ENCODE results near the gene EIF3F.

EIF3F gene

DNA sequence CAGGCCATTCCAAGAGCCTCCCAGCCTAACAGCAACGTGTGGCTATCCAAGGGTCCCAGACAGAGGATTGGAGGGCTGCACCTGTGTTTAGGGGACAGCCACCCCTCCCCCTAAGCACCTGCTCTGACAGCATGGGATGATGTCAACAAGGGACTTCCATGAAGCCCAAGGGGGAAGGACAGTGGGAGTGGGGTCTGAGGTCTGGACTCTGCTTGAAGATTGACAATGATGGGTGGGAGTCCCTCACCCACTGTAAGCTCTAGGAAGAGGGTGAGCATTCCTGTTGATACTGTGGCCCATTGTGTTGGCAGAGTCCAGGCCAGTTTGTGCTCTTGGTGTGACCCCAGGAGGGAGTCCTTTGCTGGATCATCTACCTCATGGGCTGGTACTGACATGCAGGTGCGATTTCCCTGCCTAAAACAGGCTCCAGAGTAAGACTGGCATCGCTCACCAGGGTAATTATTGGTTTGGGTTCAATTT is 47.0 kb downstream of the EIF3F start:
- in situ Hi-C loops (cut with HindIII; ENCODE audit: low pct_ligation_motif_present, low pct_unique_long_range_greater_than_20kb, low sequenced_read_pairs), result no loop called here

DNA sequence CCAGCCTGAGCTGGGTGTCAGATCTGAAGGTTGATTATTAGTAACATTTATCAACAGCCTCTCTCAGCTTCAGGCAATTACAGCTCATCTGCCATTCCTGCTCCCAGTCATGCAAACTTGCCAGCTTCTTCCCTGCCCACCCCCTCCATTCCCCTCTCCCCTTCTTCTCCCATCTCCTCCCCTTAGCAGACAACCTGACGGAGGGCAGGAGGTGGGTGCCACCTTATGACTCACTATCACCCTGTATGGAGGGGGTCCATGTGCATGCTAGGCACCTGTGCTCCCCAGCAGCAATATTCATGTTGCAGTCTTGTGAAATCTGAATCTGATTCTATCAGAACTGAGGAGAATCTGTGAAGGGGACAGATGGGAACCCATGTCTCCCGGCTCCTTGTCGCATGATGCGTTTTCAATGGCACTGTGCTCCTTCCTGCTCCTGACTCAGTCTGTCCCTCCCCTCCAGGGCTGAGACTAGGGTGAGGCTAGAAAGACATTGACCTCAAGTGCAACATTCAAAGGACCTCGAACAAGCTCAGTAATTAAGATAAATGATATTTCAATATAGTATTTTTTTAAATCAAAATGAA is 47.6 kb downstream of the EIF3F start:
- in situ Hi-C loops (cut with HindIII; ENCODE audit: low pct_ligation_motif_present, low pct_unique_long_range_greater_than_20kb, low sequenced_read_pairs), result no loop called here
- DNase-seq, result no peak

More for the DNA sequence above, 47.0 kb downstream of the EIF3F start:
- DNase-seq, result no peak

DNA sequence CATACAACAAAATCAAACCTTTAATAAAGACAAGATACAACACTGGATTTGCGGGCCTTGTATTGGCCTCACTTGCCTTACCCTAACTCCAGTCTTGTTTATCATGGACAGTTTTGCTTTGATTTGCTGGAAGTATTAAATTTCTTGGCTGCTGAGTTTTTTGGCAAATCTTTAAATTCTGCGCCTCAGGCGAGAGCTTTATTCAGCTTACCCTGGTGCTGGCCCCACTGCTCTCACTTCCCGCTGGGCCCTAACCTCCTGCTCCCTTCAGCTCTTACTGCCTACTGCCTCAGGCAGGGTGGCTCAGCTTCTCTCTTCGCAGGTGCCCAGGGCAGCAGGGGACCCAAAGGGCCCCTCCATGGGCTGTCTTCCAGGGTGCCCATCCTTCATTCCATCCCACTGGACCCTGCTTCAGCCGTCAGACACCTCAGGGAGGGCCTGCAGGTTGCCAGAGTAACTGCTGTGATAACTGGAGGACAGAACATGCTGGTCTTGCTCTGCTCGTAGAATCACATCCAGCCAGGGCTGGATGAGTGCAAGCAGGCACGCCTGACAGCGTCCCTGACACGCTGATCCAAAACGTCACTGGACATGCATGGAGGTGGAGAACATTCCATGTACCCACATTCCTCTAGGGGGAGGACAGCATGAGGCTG is 48.2 kb downstream of the EIF3F start:
- in situ Hi-C loops (cut with HindIII; ENCODE audit: low pct_ligation_motif_present, low pct_unique_long_range_greater_than_20kb, low sequenced_read_pairs), result no loop called here
- no peak for DNase-seq

DNA sequence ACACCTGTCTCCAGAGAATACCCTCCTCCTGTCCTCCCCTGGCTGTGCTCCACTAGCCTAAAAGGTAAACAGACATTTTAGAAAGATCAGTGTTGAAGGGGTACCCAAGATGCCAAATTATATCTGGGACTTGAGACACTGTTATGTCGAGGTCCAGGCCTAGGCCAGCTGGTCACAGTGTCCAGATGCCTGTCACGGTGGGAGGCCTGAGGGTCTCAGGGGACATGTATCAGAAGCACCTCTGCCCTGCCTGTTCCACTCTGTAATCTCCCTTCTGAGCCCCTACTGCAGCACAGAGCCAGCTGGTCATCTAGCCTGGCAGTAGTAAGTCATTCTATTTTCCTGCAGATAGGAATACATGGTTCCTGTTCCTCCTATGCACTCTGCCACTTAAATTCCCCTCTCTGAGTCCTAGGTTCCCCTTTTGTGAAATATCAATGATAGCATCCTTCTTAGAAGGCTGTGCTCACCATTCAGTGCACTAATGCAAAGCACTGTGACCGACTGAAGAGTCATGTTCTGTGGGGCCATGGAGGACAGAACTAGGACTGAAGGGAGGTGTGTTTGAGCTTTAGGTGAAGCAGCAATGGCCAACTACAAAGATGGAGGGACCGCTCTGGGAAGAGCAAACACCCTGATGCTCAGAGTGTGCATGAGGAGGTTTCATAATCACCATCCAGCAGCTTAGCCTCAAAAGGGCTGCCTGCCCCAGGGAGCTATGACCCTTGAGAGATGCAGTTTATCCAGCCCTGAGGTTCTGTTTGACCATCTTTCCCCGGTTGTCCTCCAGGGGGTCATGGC is 49.1 kb downstream of the EIF3F start:
- in situ Hi-C loops (cut with HindIII; ENCODE audit: low pct_ligation_motif_present, low pct_unique_long_range_greater_than_20kb, low sequenced_read_pairs), result no loop called here
- DNase-seq, result no peak

DNA sequence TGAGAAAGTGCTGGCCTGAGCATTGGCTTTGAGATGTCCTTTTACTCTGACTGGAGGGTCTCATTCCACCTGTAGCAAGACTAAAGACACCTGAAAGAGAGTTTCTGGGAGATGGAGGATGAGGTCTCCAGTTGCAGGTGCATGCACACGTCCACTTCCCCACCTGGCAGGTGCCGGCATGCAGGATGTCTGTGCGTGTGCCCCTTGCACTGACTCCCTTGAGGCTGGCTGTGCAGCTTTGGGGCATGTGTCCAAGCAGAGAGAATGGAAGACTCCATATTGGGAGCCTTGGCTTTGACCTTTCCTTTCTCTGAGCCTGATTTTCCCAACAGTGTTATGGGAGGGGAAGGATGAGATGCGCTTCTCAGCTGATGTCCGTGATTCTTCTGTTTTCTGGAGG is 49.8 kb downstream of the EIF3F start:
- in situ Hi-C loops (cut with HindIII; ENCODE audit: low pct_ligation_motif_present, low pct_unique_long_range_greater_than_20kb, low sequenced_read_pairs), result no loop called here
- DNase-seq, result no peak

DNA sequence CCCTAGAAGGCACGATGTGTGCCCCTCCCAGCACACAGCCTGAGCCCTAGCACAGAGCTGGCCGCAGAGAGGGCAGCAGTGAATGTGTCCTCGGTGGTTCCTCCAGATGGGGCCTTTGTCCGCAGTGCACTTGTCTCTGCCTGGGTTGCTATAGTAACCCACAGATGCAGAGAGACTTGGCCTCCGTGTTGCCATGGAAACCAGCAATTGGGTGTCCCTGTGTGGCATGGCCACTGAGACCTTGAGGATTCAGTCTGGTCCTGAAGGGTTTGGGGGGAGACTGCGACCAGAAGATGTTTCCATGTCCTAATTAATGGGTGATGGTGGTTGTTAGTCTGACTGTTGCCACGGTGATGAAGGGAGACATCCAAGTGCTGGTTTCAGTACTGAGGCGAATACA is 51.3 kb downstream of the EIF3F start:
- DNase-seq, result no peak
- in situ Hi-C loops (cut with HindIII; ENCODE audit: low pct_ligation_motif_present, low pct_unique_long_range_greater_than_20kb, low sequenced_read_pairs), result no loop called here

DNA sequence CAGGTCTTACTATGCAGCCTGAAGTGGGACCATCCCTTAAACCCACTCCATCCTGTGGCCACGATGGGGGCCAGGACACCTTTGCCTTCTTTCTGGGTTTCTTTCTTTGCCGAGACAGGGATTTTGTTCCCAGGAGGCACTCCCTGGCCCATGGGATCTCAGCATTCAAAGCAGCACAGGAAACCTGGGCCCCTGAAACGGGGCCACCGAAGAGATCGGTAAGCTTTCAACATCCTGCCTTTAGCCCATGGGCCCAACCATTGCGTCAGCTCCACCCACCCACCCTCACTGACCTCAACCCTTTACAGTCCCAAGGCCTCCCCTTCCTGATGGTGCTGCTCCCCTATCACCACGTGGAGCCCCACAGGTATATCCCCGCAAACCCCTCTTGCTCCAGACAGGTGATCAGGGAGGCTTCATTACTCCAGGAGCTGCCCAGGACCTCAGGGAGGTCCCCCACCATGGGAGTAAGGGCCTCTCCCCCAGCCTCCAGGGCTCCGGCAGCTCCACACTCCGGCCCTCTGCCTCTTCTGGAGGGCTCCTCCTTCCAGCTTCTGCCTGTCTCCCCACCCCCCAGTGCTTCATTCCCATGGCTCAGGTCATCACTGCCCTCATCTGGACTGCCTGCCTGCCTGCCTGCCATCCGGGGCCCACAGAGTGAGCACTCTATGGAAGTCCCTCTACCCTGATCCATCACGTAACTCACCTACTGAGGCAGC is 51.8 kb downstream of the EIF3F start:
- no peak for DNase-seq
- in situ Hi-C loops (cut with HindIII; ENCODE audit: low pct_ligation_motif_present, low pct_unique_long_range_greater_than_20kb, low sequenced_read_pairs), result no loop called here

DNA sequence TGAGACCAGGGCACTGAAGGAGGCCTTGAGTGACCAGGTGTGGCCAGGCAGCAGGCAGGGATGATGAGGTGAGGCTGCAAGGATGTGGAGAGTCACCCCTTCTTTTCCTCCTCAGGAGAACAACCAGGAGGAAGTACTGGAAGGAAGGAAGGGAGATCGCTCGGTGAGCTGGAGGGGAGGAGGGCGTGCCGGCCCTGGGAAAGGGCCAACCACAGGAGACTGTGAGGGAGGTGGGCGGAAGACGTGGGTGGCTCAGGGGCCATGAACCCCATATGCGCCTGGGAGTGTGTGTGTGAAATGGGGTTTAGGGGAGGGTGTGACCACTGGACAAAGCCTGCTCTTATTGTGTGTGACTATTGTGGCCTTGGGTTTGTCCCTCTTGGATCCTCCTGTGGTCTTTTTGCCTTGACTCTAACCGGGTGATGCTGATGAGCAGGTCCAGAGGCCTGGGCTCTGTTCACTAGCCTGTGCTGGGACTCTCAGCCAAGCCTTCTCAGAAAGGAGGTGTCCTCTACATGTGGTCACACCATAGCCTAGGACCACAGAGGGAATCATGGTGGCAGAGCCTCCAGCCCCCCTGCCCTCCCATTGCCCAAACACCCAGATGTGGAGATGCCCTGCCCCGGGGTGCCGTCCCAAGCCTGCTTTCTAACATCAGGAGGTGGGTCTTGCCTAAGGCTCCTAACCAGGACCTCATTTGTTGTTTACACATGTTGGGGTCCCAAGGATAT is 52.6 kb downstream of the EIF3F start:
- in situ Hi-C loops (cut with HindIII; ENCODE audit: low pct_ligation_motif_present, low pct_unique_long_range_greater_than_20kb, low sequenced_read_pairs), result no loop called here
- DNase-seq, result no peak

DNA sequence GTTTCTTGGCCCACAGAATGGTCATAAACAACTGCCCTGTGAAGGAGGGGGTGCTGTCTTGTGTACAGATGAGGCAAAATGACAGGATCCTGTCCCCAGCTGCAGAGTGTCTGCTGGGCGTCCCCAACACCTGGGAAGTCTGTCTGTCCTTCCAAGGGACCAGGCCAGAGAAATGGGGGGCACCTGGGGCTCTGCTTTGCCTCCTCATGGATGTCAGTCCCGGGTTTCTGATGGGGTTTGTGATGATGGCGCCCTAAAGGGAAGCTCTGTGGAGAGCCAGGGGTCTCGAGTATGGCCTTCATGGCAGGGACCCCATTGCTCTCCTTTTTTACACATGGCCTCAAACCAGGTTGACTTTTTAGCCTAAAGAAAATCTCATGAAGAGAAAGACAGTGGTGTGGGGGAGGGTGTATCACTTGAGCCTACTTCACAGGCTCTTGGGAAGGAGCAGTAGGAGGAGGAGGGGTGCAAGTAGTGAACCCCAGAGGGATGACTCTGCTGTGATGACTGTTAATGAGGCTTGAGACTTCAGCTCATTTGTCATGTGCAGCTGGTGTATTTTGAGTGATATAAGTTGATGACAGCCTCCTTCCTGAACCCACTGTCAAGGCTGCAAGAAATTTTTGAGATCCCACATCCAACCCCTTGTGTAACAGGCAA is 53.3 kb downstream of the EIF3F start:
- DNase-seq, result no peak
- in situ Hi-C loops (cut with HindIII; ENCODE audit: low pct_ligation_motif_present, low pct_unique_long_range_greater_than_20kb, low sequenced_read_pairs), result no loop called here

DNA sequence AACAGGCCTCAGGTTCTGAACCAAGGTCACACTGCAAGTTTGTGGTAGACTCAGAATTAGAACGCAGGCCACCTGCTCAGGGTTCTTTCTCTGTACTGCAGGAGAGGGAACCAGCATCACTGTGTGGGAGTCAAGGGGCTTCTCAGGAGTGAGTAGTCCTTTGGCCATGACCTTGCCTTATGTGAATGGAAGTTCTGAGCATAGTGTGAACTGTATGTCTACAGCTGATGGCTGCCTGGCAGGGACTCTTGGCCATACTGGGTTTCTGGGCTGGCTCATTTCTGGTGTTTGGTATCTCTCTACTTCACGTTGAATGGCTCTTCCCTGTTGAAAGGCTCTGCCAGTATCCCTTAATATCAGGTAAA is 53.8 kb downstream of the EIF3F start:
- in situ Hi-C loops (cut with HindIII; ENCODE audit: low pct_ligation_motif_present, low pct_unique_long_range_greater_than_20kb, low sequenced_read_pairs), result no loop called here
- no peak for DNase-seq

DNA sequence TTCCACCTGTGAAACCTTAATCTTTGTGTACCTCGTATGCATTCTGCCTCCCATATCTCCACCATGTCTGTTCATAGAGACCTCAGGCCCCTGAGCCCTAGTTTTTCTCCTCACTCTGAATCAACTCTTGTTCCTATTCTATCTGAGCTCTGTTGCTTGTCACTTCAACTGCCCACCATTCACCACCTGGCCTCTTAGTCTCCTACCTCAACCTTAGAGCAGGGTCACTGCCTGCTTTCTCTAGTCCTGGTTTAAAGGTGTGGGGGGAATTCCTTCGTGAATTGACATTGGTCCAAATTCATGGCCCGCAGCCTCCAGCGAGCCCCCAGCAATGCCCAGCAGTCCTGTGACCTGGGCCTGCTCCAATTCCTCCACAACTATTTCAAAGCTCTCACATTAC is 54.4 kb downstream of the EIF3F start:
- no peak for DNase-seq

DNA sequence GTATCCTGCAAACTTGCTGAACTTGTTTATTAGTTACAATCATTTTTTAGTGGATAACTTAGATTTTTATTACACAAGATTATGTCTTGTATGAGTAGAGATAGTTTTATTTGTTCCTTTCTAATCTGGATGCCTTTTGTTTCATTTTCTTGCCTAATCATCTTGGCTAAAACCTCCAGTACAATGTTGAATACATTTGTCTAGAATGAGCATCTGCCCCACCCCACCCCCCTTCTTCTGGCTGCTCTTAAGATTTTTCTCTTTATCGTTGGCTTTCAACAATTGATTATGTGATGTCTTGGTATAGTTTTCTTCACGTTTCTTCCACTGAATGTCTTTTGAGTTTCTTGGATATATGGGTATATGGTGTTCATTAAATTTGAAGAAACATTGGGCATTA is 56.6 kb downstream of the EIF3F start:
- no peak for DNase-seq
- in situ Hi-C loops (cut with HindIII; ENCODE audit: low pct_ligation_motif_present, low pct_unique_long_range_greater_than_20kb, low sequenced_read_pairs), result no loop called here

More for the DNA sequence above, 54.4 kb downstream of the EIF3F start:
- in situ Hi-C loops (cut with HindIII; ENCODE audit: low pct_ligation_motif_present, low pct_unique_long_range_greater_than_20kb, low sequenced_read_pairs), result no loop called here

DNA sequence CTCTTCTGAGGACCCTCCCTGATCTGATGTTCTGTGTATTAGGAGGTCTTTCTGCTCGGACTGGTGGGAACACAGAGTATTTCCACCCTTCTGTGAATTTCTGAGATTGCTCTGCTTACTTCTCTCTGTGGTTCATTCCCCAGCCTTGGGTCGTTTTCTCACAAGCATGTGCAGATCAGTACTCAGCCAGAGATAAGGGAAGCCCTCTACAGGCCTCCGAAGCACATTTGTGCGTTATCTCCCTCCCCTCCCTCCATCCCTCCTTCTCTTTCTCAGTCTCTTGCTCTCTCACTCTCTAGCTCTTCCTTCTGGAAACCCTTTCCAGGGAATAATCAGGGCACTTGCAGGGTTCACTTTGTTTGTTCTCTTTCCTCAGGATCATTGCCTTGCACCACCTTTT is 58.7 kb downstream of the EIF3F start:
- in situ Hi-C loops (cut with HindIII; ENCODE audit: low pct_ligation_motif_present, low pct_unique_long_range_greater_than_20kb, low sequenced_read_pairs), result no loop called here
- no peak for DNase-seq

DNA sequence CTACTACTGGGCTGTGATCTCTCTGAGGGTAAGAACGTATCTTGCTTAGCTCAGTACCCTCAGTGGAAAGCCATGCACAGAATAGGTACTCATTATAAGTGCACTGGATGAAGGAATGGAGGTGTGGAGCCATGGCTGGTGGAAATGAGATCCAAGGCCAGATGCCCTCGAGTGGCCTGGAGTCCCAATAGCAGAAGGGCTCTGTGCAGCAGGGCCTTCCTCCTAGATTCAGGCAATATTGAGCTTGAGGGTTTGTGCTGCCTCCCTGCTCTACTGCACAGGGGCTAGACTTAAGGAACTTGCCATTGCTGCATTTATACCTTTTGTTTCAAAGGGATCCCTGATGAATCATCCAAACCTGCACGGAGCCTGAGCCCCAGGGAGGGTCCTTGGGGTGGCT is 60.2 kb downstream of the EIF3F start:
- DNase-seq, result no peak
- in situ Hi-C loops (cut with HindIII; ENCODE audit: low pct_ligation_motif_present, low pct_unique_long_range_greater_than_20kb, low sequenced_read_pairs), result no loop called here

DNA sequence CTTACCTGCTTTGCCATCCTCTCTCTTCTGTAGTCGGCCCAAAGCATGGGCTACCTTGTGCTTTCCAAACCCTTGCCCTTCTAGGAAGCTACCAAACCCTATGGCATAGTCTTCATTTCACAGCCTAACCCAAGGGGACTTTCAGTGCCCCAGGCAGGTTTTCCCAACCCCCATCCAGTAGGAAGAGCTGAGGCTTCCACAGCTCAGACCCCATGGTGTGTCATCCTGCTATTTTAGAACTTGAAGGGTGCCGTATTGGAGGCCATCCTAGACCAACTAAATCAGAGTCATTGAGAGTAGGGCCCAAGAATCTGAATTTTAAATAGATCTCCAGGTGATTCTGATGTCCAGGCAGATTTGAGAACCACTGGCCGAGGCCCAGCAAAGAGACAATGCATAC is 61.9 kb downstream of the EIF3F start:
- in situ Hi-C loops (cut with HindIII; ENCODE audit: low pct_ligation_motif_present, low pct_unique_long_range_greater_than_20kb, low sequenced_read_pairs), result no loop called here
- no peak for DNase-seq
